ENCODE results near the gene ENTPD2.

GRCh38 chr9:137007108-137007815 lies 46.6 kb downstream of the ENTPD2 start:
- TF ChIP-seq CTCF (IDR thresholded peaks at IDR 0.05) (no peak), EZH2 (IDR thresholded peaks at IDR 0.05; ENCODE audit: borderline replicate concordance, insufficient read depth, low read depth, low read length, poor library complexity, severe bottlenecking) (no peak)
